Epithelial cell of proximal tubule (primary cell): ENCODE data around the gene ACER3. TPM values are rescaled to one million over a fixed set of nuclear protein-coding genes. Genes with fewer than 3 reads are reported as not detected.

Experiments
- DNase-seq: peaks from one replicate; pipeline ENCODE4 v3.0.0-alpha.2; 2011; ENCODE audit warnings: low read depth
- H3K4me3 ChIP-seq: 2 replicates; pipeline ENCODE4 v1.5.1; 2011; ENCODE audit warnings: low read depth, mild to moderate bottlenecking, low read length
- total RNA-seq: library from RNA; depleted of rRNA; stranded (reverse); fragments of >200 nt; gene quantifications from 2 replicates; pipeline ENCODE4 v1.2.3, GENCODE V29; 2015
- TF ChIP-seq, protein P1 (sequence below): conservative IDR thresholded peaks from 2 replicates; pipeline ENCODE4 v1.5.1; 2012; ENCODE audit warnings: low read depth, mild to moderate bottlenecking, low read length

The ACER3 gene
- total RNA-seq, 1 donor from 2014 or later = 11.4 TPM

DNA sequence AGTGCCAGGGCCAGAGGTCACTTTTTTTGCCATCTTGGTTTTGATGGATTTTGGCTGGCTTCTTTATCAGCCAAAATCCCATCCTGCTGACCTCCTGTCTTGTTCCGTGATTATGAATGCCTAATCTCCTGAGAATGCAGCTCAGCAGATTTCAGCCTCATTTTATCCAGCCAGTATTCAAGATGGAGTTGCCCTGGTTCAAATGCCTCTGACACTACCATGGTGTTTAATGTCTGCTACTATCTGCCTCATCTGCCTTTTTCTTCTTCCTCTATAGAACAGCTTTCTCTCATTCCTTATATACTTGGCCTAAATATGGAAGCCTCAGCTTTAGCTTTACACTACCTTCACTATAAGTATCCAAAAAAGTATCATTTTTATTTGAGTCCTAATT lies 50.7 kb downstream of the ACER3 start:
- no peak for DNase-seq
- TF ChIP-seq, protein P1, sequence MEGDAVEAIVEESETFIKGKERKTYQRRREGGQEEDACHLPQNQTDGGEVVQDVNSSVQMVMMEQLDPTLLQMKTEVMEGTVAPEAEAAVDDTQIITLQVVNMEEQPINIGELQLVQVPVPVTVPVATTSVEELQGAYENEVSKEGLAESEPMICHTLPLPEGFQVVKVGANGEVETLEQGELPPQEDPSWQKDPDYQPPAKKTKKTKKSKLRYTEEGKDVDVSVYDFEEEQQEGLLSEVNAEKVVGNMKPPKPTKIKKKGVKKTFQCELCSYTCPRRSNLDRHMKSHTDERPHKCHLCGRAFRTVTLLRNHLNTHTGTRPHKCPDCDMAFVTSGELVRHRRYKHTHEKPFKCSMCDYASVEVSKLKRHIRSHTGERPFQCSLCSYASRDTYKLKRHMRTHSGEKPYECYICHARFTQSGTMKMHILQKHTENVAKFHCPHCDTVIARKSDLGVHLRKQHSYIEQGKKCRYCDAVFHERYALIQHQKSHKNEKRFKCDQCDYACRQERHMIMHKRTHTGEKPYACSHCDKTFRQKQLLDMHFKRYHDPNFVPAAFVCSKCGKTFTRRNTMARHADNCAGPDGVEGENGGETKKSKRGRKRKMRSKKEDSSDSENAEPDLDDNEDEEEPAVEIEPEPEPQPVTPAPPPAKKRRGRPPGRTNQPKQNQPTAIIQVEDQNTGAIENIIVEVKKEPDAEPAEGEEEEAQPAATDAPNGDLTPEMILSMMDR = no peak
- no peak overlapping the region for H3K4me3 ChIP-seq

DNA sequence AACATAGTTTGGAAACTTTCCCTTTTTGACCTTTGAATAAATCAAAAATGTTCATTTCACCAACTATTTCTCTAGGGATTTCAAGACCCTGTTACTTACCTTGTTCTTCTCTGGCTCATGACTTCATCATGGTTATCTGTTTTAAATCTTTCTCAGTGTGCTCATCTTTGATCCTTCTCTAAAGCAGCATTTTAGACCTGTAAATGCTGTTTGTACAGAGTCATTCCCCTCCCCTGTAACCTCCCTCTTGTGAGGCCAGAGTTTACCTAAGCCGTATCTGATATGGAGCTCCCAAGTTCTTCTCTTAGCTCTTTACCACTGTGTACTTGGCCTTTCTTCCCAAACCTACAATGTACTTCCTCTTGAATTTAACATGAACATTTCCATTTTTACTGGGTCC lies 56.0 kb downstream of the ACER3 start:
- H3K4me3 ChIP-seq = no peak overlapping the region
- TF ChIP-seq, protein P1 = no peak

DNA sequence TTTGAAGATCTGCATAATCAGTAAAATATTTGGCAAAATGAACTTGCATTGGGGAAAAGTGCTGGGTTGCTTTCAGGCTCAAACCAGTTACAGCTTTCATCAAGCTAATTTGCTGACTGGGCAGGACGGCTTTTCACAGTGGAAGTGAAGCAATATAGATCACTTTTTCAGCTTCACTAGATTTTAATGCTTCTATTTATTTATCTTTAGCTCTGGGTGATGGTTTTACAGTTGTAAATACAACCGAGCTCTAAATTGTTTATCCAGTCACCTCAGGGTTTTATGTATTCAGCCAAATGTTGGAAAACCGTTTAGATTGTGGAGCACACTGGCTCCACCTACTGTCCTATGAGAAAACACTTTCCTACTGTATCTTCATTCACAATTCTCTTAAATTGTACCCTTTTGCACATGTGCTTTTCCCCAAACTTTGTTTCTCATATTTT lies 58.2 kb downstream of the ACER3 start:
- H3K4me3 ChIP-seq = peak overlapping the region; percentile 19
- no peak for DNase-seq
- TF ChIP-seq, protein P1 = peak; percentile 85

More for the DNA sequence above, 56.0 kb downstream of the ACER3 start:
- DNase-seq = no peak

DNA sequence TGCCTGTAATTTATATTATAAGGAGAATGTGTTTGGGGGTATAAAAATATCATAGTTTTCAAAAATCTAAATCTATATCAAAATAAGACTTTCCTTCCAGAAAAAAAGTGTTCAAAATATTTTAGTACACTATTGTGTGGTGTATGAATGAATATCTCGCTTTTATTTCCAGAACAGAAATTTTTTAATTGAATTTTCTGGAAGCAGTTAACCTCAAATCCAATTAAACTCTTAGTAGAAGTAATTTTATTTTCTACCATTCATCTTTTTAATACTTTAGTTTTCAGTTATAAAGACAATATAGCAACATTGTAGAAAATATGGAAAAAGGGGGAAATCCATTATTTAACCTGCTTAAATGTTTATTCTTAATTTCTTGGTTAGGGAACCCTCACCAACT lies 58.7 kb downstream of the ACER3 start:
- TF ChIP-seq, protein P1 = no peak
- H3K4me3 ChIP-seq = no peak overlapping the region
- DNase-seq = no peak

DNA sequence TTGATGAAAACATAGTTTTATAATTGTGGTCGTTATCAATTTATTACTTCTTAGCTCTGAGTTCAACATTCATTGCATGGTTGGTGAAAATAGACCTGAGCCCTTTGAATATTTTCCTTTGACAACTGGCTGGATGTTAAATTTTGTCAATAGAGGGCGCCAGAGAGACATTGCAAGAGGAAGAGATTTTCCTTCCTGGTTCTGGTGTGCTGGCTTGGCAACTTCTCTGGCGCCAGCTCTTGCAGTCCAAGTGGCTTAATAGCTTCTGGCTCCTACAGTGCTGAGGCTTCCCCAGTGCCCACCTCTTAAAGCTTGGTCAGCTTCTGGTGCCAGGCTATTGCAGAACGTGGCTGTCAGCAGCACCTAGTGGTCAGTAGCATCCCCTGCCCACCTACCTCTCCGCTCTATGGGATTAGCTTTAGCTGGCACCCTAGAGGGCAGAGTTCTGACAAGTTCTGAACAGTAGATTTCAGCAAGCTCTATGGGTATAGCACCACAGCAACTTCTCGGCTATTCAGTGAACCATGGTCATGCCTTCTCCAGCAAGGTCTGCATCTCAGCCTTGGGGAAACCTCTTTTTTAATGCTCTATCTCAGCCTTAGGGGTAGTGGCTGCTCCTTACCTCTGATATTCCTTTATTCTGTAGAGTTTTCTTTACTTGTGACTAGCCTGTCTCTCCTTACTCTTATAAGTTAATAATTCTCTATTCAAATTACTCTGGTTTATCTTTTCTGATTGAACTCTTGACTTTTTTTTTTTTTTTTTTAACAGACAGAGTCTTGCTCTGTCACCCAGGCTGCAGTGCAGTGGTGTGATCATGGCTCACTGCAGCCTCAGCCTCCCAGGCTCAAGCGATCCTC lies 59.4 kb downstream of the ACER3 start:
- TF ChIP-seq, protein P1 = peak; percentile 98
- DNase-seq = peak; percentile 48
- H3K4me3 ChIP-seq = peak overlapping the region; percentile 23

DNA sequence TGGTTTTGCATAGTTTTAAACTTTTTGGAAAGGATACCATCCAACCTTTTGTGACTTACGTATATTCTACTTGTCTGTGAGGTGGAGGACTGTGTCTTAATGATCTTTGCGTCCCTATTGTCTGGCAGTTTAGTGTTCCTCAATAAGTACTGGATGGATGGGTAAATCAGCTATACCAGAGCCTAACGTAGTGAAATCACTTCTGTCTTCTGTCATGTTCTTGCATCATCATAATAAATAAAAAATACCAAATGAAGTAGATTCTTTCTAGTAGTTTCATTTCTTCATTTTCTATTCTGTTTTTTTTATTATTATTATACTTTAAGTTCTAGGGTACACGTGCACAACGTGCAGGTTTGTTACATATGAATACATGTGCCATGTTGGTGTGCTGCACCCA lies 66.4 kb downstream of the ACER3 start:
- H3K4me3 ChIP-seq = no peak overlapping the region
- DNase-seq = no peak
- TF ChIP-seq, protein P1 = no peak

DNA sequence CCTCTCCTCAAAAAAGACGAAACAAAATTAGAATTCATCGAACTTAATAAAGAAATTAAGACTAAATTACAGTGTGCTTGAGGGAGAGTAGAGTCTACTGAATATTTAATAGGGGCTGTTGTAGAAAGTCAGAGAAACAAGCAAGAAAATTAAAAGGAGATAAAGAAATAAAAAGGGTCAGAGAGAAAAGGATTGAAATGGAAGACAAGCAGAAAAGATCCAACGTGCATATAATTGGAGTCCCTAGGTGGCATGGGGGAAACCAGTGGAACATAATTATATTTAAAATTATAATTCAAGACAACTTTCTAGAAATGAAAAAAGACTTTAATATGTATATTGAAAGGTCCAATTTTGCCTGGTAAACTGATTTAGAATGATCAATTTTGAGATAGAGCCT lies 74.3 kb downstream of the ACER3 start:
- no peak overlapping the region for H3K4me3 ChIP-seq
- DNase-seq = no peak
- TF ChIP-seq, protein P1 = no peak
